Measurements from ENCODE around the gene LTBP1. TPM values are rescaled to one million over a fixed set of nuclear protein-coding genes. Genes with fewer than 3 reads are reported as not detected.

LTBP1 gene
- total RNA-seq, 3 donors from 2014 or later (not counting 1 experiment from before 2014, with no cell fraction given): 1.7 to 4.7 (median 3.5) TPM

DNA sequence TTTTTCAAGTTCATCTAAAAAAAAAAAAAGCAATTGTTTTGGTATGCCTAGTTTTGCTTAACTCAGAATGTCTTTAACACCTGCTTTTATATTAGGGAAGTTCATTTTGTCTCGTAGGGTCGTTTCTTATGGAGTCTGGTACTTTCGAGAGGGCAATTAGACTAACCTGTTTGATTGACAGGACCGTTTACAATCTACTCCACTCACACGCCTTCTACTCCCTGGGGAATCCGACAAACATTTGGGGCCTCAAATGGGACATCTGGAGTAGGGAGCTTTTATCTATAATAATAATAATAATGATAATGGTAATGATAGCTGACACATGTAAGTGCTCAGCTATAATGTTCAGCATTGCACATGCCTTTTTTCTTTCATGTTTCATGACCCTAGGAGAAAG, 268.1 kb downstream of the LTBP1 start:
- intact Hi-C loops (cut with micrococcal nuclease): no loop called here
- TF ChIP-seq, protein P1, sequence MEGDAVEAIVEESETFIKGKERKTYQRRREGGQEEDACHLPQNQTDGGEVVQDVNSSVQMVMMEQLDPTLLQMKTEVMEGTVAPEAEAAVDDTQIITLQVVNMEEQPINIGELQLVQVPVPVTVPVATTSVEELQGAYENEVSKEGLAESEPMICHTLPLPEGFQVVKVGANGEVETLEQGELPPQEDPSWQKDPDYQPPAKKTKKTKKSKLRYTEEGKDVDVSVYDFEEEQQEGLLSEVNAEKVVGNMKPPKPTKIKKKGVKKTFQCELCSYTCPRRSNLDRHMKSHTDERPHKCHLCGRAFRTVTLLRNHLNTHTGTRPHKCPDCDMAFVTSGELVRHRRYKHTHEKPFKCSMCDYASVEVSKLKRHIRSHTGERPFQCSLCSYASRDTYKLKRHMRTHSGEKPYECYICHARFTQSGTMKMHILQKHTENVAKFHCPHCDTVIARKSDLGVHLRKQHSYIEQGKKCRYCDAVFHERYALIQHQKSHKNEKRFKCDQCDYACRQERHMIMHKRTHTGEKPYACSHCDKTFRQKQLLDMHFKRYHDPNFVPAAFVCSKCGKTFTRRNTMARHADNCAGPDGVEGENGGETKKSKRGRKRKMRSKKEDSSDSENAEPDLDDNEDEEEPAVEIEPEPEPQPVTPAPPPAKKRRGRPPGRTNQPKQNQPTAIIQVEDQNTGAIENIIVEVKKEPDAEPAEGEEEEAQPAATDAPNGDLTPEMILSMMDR (IDR thresholded peaks at IDR 0.05): no peak
- no peaks in the 10 kb centered on the region for H3K9me3 Mint-ChIP-seq
- DNase-seq: no peak
- H3K27me3 Mint-ChIP-seq (ENCODE audit: low read depth in 2 of 2): peaks cover 0 to 4% of the 10 kb centered on the region in 2 donors
- Histone ChIP-seq H3K4me3 (ENCODE audit: low read length) (no peak overlapping the region), H3K36me3 (ENCODE audit: control insufficient read depth, insufficient read depth, low read length) (no peaks in the 10 kb centered on the region), H3K4me1 (ENCODE audit: control insufficient read depth, insufficient read depth, low read length) (no peaks in the 10 kb centered on the region), H3K27me3 (ENCODE audit: control insufficient read depth, insufficient read depth, low read length) (no peaks in the 10 kb centered on the region), H3K27ac (ENCODE audit: low read length) (no peak overlapping the region), H3K9me3 (ENCODE audit: control insufficient read depth, insufficient read depth, low read length) (no peaks in the 10 kb centered on the region)
- H3K27ac Mint-ChIP-seq: no peak overlapping the region
- ATAC-seq: no peak
- peaks cover 0 to 5% of the 10 kb centered on the region in 2 donors for H3K4me1 Mint-ChIP-seq
- WGBS (ENCODE audit: insufficient coverage): 87% methylated on average over 3 of the region's 6 CpGs
- no peak overlapping the region for H3K4me3 Mint-ChIP-seq
- no peaks in the 10 kb centered on the region for H3K36me3 Mint-ChIP-seq

DNA sequence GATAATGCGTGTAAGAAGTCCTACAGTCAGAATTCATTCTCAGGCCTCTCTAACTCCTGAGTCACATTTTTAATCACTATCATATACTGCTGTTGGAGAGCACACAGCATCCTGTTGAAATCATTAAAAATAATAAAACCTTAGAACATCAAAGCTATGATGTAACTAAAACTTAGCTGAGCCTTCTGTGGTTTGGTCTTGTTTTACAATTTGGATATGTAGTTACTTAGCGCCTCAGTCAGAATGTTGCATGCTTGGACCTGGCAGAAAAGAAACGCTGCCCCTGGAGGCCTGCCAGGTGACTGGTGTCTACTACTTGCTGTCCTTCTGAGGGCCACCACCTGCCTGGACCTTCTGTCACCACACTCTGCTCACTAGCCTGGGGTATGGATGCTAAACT, 268.5 kb downstream of the LTBP1 start:
- H3K4me3 ChIP-seq (ENCODE audit: low read length): no peak overlapping the region
- H3K27ac ChIP-seq (ENCODE audit: low read length): no peak overlapping the region
- no peaks in the 10 kb centered on the region for H3K9me3 Mint-ChIP-seq
- no peak for DNase-seq
- no peak for ATAC-seq
- H3K4me1 ChIP-seq (ENCODE audit: control insufficient read depth, insufficient read depth, low read length): no peaks in the 10 kb centered on the region
- no peaks in the 10 kb centered on the region for H3K9me3 ChIP-seq (ENCODE audit: control insufficient read depth, insufficient read depth, low read length)
- no peaks in the 10 kb centered on the region for H3K36me3 ChIP-seq (ENCODE audit: control insufficient read depth, insufficient read depth, low read length)
- 96% methylated on average over 3 of the region's 3 CpGs for WGBS (ENCODE audit: insufficient coverage)
- no peak overlapping the region for H3K4me3 Mint-ChIP-seq
- no peaks in the 10 kb centered on the region for H3K36me3 Mint-ChIP-seq
- peaks cover 0 to 4% of the 10 kb centered on the region in 2 donors for H3K27me3 Mint-ChIP-seq (ENCODE audit: low read depth in 2 of 2)
- no peaks in the 10 kb centered on the region for H3K27me3 ChIP-seq (ENCODE audit: control insufficient read depth, insufficient read depth, low read length)
- H3K27ac Mint-ChIP-seq: no peak overlapping the region
- intact Hi-C loops (cut with micrococcal nuclease): no loop called here
- H3K4me1 Mint-ChIP-seq: peaks cover 0 to 5% of the 10 kb centered on the region in 2 donors
- TF ChIP-seq, protein P1 (IDR thresholded peaks at IDR 0.05): no peak

DNA sequence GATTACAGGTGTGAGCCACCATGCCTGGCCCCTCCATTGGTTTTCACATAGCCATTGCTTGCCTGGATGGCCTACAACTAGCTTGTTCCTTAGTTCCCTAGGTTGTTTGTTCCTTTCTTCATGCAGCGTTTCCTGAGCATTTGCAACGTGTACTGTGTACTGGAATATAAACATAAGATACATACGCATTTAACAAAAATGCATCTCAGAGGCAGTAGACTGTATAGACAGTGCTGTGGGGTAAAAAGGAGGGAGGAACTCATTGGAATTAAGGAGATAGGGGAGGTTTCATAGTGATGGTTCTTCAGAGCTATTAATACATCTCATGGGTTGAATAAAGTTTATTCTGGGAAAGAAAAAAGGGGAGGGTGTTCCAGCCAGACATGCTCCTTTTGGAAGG, 269.2 kb downstream of the LTBP1 start:
- no peak for DNase-seq
- WGBS (ENCODE audit: insufficient coverage): 96% methylated on average over 3 of the region's 3 CpGs
- Mint-ChIP-seq H3K9me3 (no peaks in the 10 kb centered on the region), H3K27me3 (ENCODE audit: low read depth in 2 of 2) (peaks cover 0 to 4% of the 10 kb centered on the region in 2 donors), H3K4me1 (peaks cover 0 to 5% of the 10 kb centered on the region in 2 donors), H3K4me3 (no peak overlapping the region), H3K36me3 (no peaks in the 10 kb centered on the region), H3K27ac (no peak overlapping the region)
- no peak overlapping the region for H3K27ac ChIP-seq (ENCODE audit: low read length)
- H3K36me3 ChIP-seq (ENCODE audit: control insufficient read depth, insufficient read depth, low read length): no peaks in the 10 kb centered on the region
- H3K4me3 ChIP-seq (ENCODE audit: low read length): no peak overlapping the region
- H3K4me1 ChIP-seq (ENCODE audit: control insufficient read depth, insufficient read depth, low read length): no peaks in the 10 kb centered on the region
- TF ChIP-seq, protein P1 (IDR thresholded peaks at IDR 0.05): no peak
- H3K27me3 ChIP-seq (ENCODE audit: control insufficient read depth, insufficient read depth, low read length): no peaks in the 10 kb centered on the region
- ATAC-seq: no peak
- intact Hi-C loops (cut with micrococcal nuclease): no loop called here
- H3K9me3 ChIP-seq (ENCODE audit: control insufficient read depth, insufficient read depth, low read length): no peaks in the 10 kb centered on the region

DNA sequence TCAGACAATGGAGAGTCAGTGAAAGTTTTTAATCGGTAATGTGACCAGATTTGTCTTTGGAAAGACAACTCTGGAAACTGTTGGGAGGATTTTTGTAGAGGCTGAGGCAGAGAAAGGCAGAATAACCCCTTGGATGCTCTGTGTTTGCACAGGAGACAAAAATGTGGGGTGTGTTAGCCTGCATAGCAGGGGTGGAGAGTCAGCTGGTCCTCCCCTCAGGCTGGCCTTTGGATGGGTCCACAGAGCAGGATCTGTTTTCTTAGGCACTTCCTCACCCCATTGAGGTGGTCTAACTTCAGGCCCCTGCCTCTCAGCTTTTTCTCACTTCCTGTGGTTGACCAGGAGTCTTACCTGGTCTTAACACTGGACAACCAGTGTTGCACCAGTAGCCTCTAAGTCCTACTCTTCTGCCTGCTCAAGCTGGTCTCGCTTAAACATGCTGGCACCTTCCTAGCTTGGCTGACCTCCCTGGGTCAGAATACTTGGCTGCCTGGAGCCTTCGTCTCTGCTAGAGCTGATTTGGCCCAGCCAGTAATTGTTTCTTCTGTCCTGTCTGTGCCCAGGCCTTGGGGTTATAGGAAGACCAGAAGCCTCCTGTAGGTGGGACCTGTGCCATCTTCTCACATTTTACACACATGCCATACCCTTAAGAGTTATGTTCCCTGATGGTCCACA, 269.9 kb downstream of the LTBP1 start:
- H3K36me3 ChIP-seq (ENCODE audit: control insufficient read depth, insufficient read depth, low read length): no peaks in the 10 kb centered on the region
- intact Hi-C loops (cut with micrococcal nuclease): no loop called here
- ATAC-seq (no peak), DNase-seq (no peak)
- H3K4me1 Mint-ChIP-seq: peaks cover 0 to 5% of the 10 kb centered on the region in 2 donors
- H3K4me1 ChIP-seq (ENCODE audit: control insufficient read depth, insufficient read depth, low read length): no peaks in the 10 kb centered on the region
- no peaks in the 10 kb centered on the region for H3K27me3 ChIP-seq (ENCODE audit: control insufficient read depth, insufficient read depth, low read length)
- H3K27ac Mint-ChIP-seq: no peak overlapping the region
- no peak overlapping the region for H3K4me3 Mint-ChIP-seq
- H3K27me3 Mint-ChIP-seq (ENCODE audit: low read depth in 2 of 2): peaks cover 0 to 4% of the 10 kb centered on the region in 2 donors
- H3K9me3 Mint-ChIP-seq: no peaks in the 10 kb centered on the region
- TF ChIP-seq, protein P1 (IDR thresholded peaks at IDR 0.05): no peak
- H3K4me3 ChIP-seq (ENCODE audit: low read length): no peak overlapping the region
- H3K27ac ChIP-seq (ENCODE audit: low read length): no peak overlapping the region
- WGBS (ENCODE audit: insufficient coverage): 86% methylated on average over 3 of the region's 3 CpGs
- no peaks in the 10 kb centered on the region for H3K36me3 Mint-ChIP-seq
- no peaks in the 10 kb centered on the region for H3K9me3 ChIP-seq (ENCODE audit: control insufficient read depth, insufficient read depth, low read length)

All from natural killer cell (primary cell).